ENCODE results near the gene MYO6. TPM values are rescaled to one million over a fixed set of nuclear protein-coding genes. Genes with fewer than 3 reads are reported as not detected.

The MYO6 gene
- total and polyA plus RNA-seq, 2 experiments from 2014 or later = 10.9 to 24.2 TPM

- in situ Hi-C loops (cut with MboI) = no loop called here
- no peak overlapping the region for H2AFZ ChIP-seq
- H3K4me1 ChIP-seq (ENCODE audit: insufficient read depth) = no peaks in the 10 kb centered on the region
- H4K20me1 ChIP-seq (ENCODE audit: insufficient read depth) = no peaks in the 10 kb centered on the region
- peaks cover 12% of the 10 kb centered on the region; the same call in 1 of the 2 replicates for H3K36me3 ChIP-seq (ENCODE audit: low read depth)
- H3K27ac ChIP-seq = no peak overlapping the region
- H3K9ac ChIP-seq = no peak overlapping the region
- TF ChIP-seq EZH2 (IDR thresholded peaks at IDR 0.05; ENCODE audit: insufficient read depth, poor library complexity, severe bottlenecking) (no peak), EZH2phosphoT487 (IDR thresholded peaks at IDR 0.05; ENCODE audit: insufficient read depth, low read depth) (no peak)
- no peaks in the 10 kb centered on the region for H3K9me3 ChIP-seq (ENCODE audit: low read depth)
- H3K27me3 ChIP-seq (replicated peaks; ENCODE audit: insufficient read depth) = no peaks in the 10 kb centered on the region
- DNase-seq = no peak
- H3K4me2 ChIP-seq (ENCODE audit: unreplicated experiment) = no peak overlapping the region
- no peaks in the 10 kb centered on the region for H3F3A ChIP-seq (ENCODE audit: insufficient read depth)
- 78 to 88% methylated on average over 3 of the region's 3 CpGs for WGBS, 2 experiments (ENCODE audit: low coverage in 1 of 2, low lambda C conversion rate in 2 of 2, missing lambda C conversion rate in 2 of 2)
- H3K79me2 ChIP-seq (ENCODE audit: insufficient read depth) = no peaks in the 10 kb centered on the region
- no peaks in the 10 kb centered on the region for H3K9me2 ChIP-seq (ENCODE audit: insufficient read depth)
- no peak overlapping the region for H3K4me3 ChIP-seq
Observed at GRCh38 chr6:75863784-75864183, 114.7 kb downstream of the MYO6 start.

GRCh38 chr6:75864446-75864845 is 115.4 kb downstream of the MYO6 start:
- no peak overlapping the region for H3K4me2 ChIP-seq (ENCODE audit: unreplicated experiment)
- no peaks in the 10 kb centered on the region for H3F3A ChIP-seq (ENCODE audit: insufficient read depth)
- no peak for DNase-seq
- in situ Hi-C loops (cut with MboI) = no loop called here
- no peak overlapping the region for H3K4me3 ChIP-seq
- no peaks in the 10 kb centered on the region for H3K4me1 ChIP-seq (ENCODE audit: insufficient read depth)
- 91 to 97% methylated on average over 2 of the region's 2 CpGs for WGBS, 2 experiments (ENCODE audit: low coverage in 1 of 2, low lambda C conversion rate in 2 of 2, missing lambda C conversion rate in 2 of 2)
- no peaks in the 10 kb centered on the region for H3K79me2 ChIP-seq (ENCODE audit: insufficient read depth)
- H4K20me1 ChIP-seq (ENCODE audit: insufficient read depth) = no peaks in the 10 kb centered on the region
- no peak overlapping the region for H2AFZ ChIP-seq
- no peaks in the 10 kb centered on the region for H3K9me2 ChIP-seq (ENCODE audit: insufficient read depth)
- H3K36me3 ChIP-seq (ENCODE audit: low read depth) = peaks cover 12% of the 10 kb centered on the region; the same call in 1 of the 2 replicates
- TF ChIP-seq EZH2phosphoT487 (IDR thresholded peaks at IDR 0.05; ENCODE audit: insufficient read depth, low read depth) (no peak), EZH2 (IDR thresholded peaks at IDR 0.05; ENCODE audit: insufficient read depth, poor library complexity, severe bottlenecking) (no peak)
- no peak overlapping the region for H3K27ac ChIP-seq
- no peaks in the 10 kb centered on the region for H3K27me3 ChIP-seq (replicated peaks; ENCODE audit: insufficient read depth)
- no peak overlapping the region for H3K9ac ChIP-seq
- H3K9me3 ChIP-seq (ENCODE audit: low read depth) = no peaks in the 10 kb centered on the region

- no peak overlapping the region for H3K27ac ChIP-seq
- H3K36me3 ChIP-seq (ENCODE audit: low read depth) = 0 out of 2 replicates have a peak, but pooled peaks cover 2% of the 10 kb centered on the region
- no peak overlapping the region for H2AFZ ChIP-seq
- H3F3A ChIP-seq (ENCODE audit: insufficient read depth) = no peaks in the 10 kb centered on the region
- no peaks in the 10 kb centered on the region for H3K9me2 ChIP-seq (ENCODE audit: insufficient read depth)
- 42 to 50% methylated on average over 1 of the region's 1 CpG for WGBS, 2 experiments (ENCODE audit: low coverage in 1 of 2, low lambda C conversion rate in 2 of 2, missing lambda C conversion rate in 2 of 2)
- no peaks in the 10 kb centered on the region for H3K79me2 ChIP-seq (ENCODE audit: insufficient read depth)
- H3K4me1 ChIP-seq (ENCODE audit: insufficient read depth) = no peaks in the 10 kb centered on the region
- no peak overlapping the region for H3K4me2 ChIP-seq (ENCODE audit: unreplicated experiment)
- TF ChIP-seq EZH2phosphoT487 (IDR thresholded peaks at IDR 0.05; ENCODE audit: insufficient read depth, low read depth) (no peak), EZH2 (IDR thresholded peaks at IDR 0.05; ENCODE audit: insufficient read depth, poor library complexity, severe bottlenecking) (no peak)
- H3K9me3 ChIP-seq (ENCODE audit: low read depth) = no peaks in the 10 kb centered on the region
- in situ Hi-C loops (cut with MboI) = no loop called here
- no peak overlapping the region for H3K9ac ChIP-seq
- H3K27me3 ChIP-seq (replicated peaks; ENCODE audit: insufficient read depth) = no peaks in the 10 kb centered on the region
- no peaks in the 10 kb centered on the region for H4K20me1 ChIP-seq (ENCODE audit: insufficient read depth)
- no peak overlapping the region for H3K4me3 ChIP-seq
- DNase-seq = no peak
Observed at GRCh38 chr6:75870389-75870788, 121.3 kb downstream of the MYO6 start.

GRCh38 chr6:75874224-75874623 is 125.2 kb downstream of the MYO6 start:
- Histone ChIP-seq H3K36me3 (ENCODE audit: low read depth) (no peaks in the 10 kb centered on the region), H3F3A (ENCODE audit: insufficient read depth) (no peaks in the 10 kb centered on the region), H3K9me2 (ENCODE audit: insufficient read depth) (no peaks in the 10 kb centered on the region), H3K79me2 (ENCODE audit: insufficient read depth) (no peaks in the 10 kb centered on the region), H3K27me3 (replicated peaks; ENCODE audit: insufficient read depth) (no peaks in the 10 kb centered on the region), H3K4me2 (ENCODE audit: unreplicated experiment) (no peak overlapping the region), H3K4me1 (ENCODE audit: insufficient read depth) (no peaks in the 10 kb centered on the region), H3K27ac (no peak overlapping the region), H4K20me1 (ENCODE audit: insufficient read depth) (no peaks in the 10 kb centered on the region), H2AFZ (no peak overlapping the region), H3K9me3 (ENCODE audit: low read depth) (no peaks in the 10 kb centered on the region), H3K9ac (no peak overlapping the region), H3K4me3 (no peak overlapping the region)
- no peak for TF ChIP-seq EZH2 (IDR thresholded peaks at IDR 0.05; ENCODE audit: insufficient read depth, poor library complexity, severe bottlenecking)
- TF ChIP-seq EZH2phosphoT487 (IDR thresholded peaks at IDR 0.05; ENCODE audit: insufficient read depth, low read depth) = no peak
- in situ Hi-C loops (cut with MboI) = no loop called here
- no peak for DNase-seq
- 76 to 80% methylated on average over 2 of the region's 2 CpGs for WGBS, 2 experiments (ENCODE audit: low coverage in 1 of 2, low lambda C conversion rate in 2 of 2, missing lambda C conversion rate in 2 of 2)

GRCh38 chr6:75876152-75876551 is 127.1 kb downstream of the MYO6 start:
- Histone ChIP-seq H3K4me1 (ENCODE audit: insufficient read depth) (no peaks in the 10 kb centered on the region), H3K4me2 (ENCODE audit: unreplicated experiment) (no peak overlapping the region), H2AFZ (no peak overlapping the region), H3K27me3 (replicated peaks; ENCODE audit: insufficient read depth) (no peaks in the 10 kb centered on the region), H4K20me1 (ENCODE audit: insufficient read depth) (no peaks in the 10 kb centered on the region), H3K27ac (no peak overlapping the region), H3K9me3 (ENCODE audit: low read depth) (no peaks in the 10 kb centered on the region), H3K9ac (no peak overlapping the region), H3K36me3 (ENCODE audit: low read depth) (peaks cover 9% of the 10 kb centered on the region), H3K79me2 (ENCODE audit: insufficient read depth) (no peaks in the 10 kb centered on the region), H3K9me2 (ENCODE audit: insufficient read depth) (no peaks in the 10 kb centered on the region), H3K4me3 (no peak overlapping the region), H3F3A (ENCODE audit: insufficient read depth) (no peaks in the 10 kb centered on the region)
- DNase-seq = no peak
- in situ Hi-C loops (cut with MboI) = no loop called here
- TF ChIP-seq EZH2phosphoT487 (IDR thresholded peaks at IDR 0.05; ENCODE audit: insufficient read depth, low read depth) (no peak), EZH2 (IDR thresholded peaks at IDR 0.05; ENCODE audit: insufficient read depth, poor library complexity, severe bottlenecking) (no peak)
